Glutamatergic neuron (in vitro differentiated cells): ENCODE data around the gene BUB1B. TPM values are rescaled to one million over a fixed set of nuclear protein-coding genes. Genes with fewer than 3 reads are reported as not detected.

Source experiments
- DNase-seq: peaks from one replicate; pipeline ENCODE4 v3.0.0; 2022
- H3K27ac Mint-ChIP-seq: one replicate; pipeline ENCODE4 v1.8.0; 2020; ENCODE audit warnings: mild to moderate bottlenecking, mixed read lengths, inconsistent platforms; ENCODE audit not compliant: unreplicated experiment
- H3K27me3 Mint-ChIP-seq: one replicate; pipeline ENCODE4 v1.8.0; 2020; ENCODE audit warnings: mild to moderate bottlenecking, moderate library complexity, mixed read lengths, inconsistent platforms; ENCODE audit not compliant: unreplicated experiment
- H3K36me3 Mint-ChIP-seq: one replicate; pipeline ENCODE4 v1.8.0; 2020; ENCODE audit warnings: mild to moderate bottlenecking, mixed read lengths, inconsistent platforms; ENCODE audit not compliant: unreplicated experiment
- H3K4me1 Mint-ChIP-seq: one replicate; pipeline ENCODE4 v1.8.0; 2020; ENCODE audit warnings: mild to moderate bottlenecking, low read depth, mixed read lengths, inconsistent platforms; ENCODE audit not compliant: unreplicated experiment
- H3K4me3 Mint-ChIP-seq: one replicate; pipeline ENCODE4 v1.8.0; 2020; ENCODE audit warnings: mild to moderate bottlenecking, mixed read lengths, inconsistent platforms; ENCODE audit not compliant: unreplicated experiment
- H3K9me3 Mint-ChIP-seq: one replicate; pipeline ENCODE4 v1.8.0; 2020; ENCODE audit warnings: mild to moderate bottlenecking, moderate library complexity, mixed read lengths, inconsistent platforms; ENCODE audit not compliant: unreplicated experiment
- CTCF ChIP-seq: fragments of 200-600 bp; sonication (generic); IDR thresholded peaks from one replicate; pipeline ENCODE4 v1.5.0; 2021; ENCODE audit not compliant: partially characterized antibody, unreplicated experiment
- total RNA-seq: library from RNA; stranded (reverse); fragmentation: NEBNext Ultra II Directional; extraction: Animal tissue kit (Norgen Biotek cat#: 25700); gene quantifications from one replicate; pipeline ENCODE4 v1.2.1, GENCODE V29; 2021; ENCODE audit not compliant: unreplicated experiment

The BUB1B gene
- total RNA-seq, 1 donor from 2014 or later: 16.5 TPM

DNA sequence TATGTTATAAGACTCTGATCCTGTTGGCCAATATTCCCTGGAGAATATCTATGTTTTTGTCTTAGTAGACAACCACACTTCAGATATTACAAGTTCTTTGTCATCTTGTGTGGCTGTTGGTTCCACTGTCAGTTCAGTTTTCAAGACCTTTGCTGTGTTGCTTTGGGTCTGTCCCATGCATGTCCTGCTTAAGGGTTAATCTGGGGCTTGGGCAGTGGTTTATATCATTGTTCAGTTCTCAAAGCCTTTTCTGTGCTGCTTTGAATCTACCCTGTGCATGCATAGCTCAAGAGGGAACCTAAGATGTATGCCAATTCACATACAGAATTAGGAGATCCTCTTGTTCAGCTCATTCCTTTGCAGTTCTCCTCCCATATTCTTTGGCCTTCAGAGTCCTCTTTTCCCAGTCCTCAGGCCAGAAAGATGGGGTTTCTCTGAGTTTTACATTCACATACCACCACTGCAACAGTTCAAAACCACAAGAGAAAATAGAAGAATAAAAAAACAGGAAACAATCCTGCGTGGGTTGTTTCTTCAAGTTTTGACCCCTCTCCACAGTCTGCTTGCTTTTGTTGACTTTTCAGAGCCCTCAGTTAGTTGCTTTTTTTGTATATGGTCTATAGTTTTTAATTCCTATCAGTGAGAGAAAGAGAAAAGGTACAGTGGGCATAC lies 21.6 kb downstream of the BUB1B start:
- Mint-ChIP-seq H3K36me3 (no peaks in the 10 kb centered on the region), H3K27me3 (no peaks in the 10 kb centered on the region), H3K27ac (no peak overlapping the region), H3K4me1 (no peaks in the 10 kb centered on the region), H3K9me3 (no peaks in the 10 kb centered on the region), H3K4me3 (no peak overlapping the region)
- no peak for DNase-seq
- TF ChIP-seq CTCF: no peak

GRCh38 chr15:40183636-40184463 lies 23.0 kb downstream of the BUB1B start:
- DNase-seq: no peak
- Mint-ChIP-seq H3K4me3 (no peak overlapping the region), H3K36me3 (no peaks in the 10 kb centered on the region), H3K27me3 (no peaks in the 10 kb centered on the region), H3K9me3 (no peaks in the 10 kb centered on the region), H3K27ac (no peak overlapping the region), H3K4me1 (no peaks in the 10 kb centered on the region)
- no peak for TF ChIP-seq CTCF

- Mint-ChIP-seq H3K27me3 (no peaks in the 10 kb centered on the region), H3K27ac (no peak overlapping the region), H3K36me3 (no peaks in the 10 kb centered on the region), H3K4me3 (no peak overlapping the region), H3K4me1 (no peaks in the 10 kb centered on the region), H3K9me3 (no peaks in the 10 kb centered on the region)
- no peak for DNase-seq
- no peak for TF ChIP-seq CTCF
Observed at GRCh38 chr15:40190591-40190990, 29.7 kb downstream of the BUB1B start.

DNA sequence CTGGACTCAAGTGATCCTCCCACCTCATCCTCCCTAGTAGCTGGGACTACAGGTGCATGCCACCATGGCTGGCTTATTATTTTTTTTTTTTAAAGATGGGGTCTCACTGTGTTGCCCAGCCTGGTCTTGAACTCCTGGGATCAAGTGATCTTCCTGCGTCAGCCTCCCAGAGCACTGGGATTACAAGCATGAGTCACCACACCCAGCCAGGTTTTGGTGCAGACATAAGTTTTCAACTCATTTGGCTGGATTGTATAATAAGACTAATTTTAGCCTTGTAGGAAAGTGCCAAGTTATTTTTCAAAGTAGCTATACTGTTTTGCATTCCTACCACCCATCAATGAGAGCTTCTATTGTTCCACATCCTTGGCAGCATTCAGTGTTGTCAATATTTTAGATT lies 32.1 kb downstream of the BUB1B start:
- no peak for TF ChIP-seq CTCF
- no peak overlapping the region for H3K4me3 Mint-ChIP-seq
- H3K27ac Mint-ChIP-seq: no peak overlapping the region
- no peaks in the 10 kb centered on the region for H3K4me1 Mint-ChIP-seq
- DNase-seq: no peak
- no peaks in the 10 kb centered on the region for H3K9me3 Mint-ChIP-seq
- no peaks in the 10 kb centered on the region for H3K36me3 Mint-ChIP-seq
- H3K27me3 Mint-ChIP-seq: no peaks in the 10 kb centered on the region

- no peaks in the 10 kb centered on the region for H3K36me3 Mint-ChIP-seq
- no peaks in the 10 kb centered on the region for H3K9me3 Mint-ChIP-seq
- H3K4me3 Mint-ChIP-seq: no peak overlapping the region
- H3K27ac Mint-ChIP-seq: no peak overlapping the region
- no peak for TF ChIP-seq CTCF
- no peaks in the 10 kb centered on the region for H3K27me3 Mint-ChIP-seq
- no peak for DNase-seq
- no peaks in the 10 kb centered on the region for H3K4me1 Mint-ChIP-seq
Observed at GRCh38 chr15:40197434-40197833, 36.6 kb downstream of the BUB1B start.
